H9 (cell line): ENCODE data around the gene AACS. TPM values are rescaled to one million over a fixed set of nuclear protein-coding genes. Genes with fewer than 3 reads are reported as not detected.

Experiments used
- DNase-seq: peaks from one replicate; pipeline ENCODE4 v3.0.0-alpha.2; 2017
- H2AFZ ChIP-seq: one replicate; pipeline ENCODE4 v1.6.1; 2013; ENCODE audit warnings: mild to moderate bottlenecking, low read length, control low read depth, moderate library complexity
- H2AK5ac ChIP-seq: 2 replicates; pipeline ENCODE4 v1.6.1; 2013; ENCODE audit warnings: low read length, control low read depth, mixed read lengths; ENCODE audit not compliant: insufficient read length
- H2BK120ac ChIP-seq: one replicate; pipeline ENCODE4 v1.6.1; 2013; ENCODE audit warnings: low read depth, mild to moderate bottlenecking, low read length, control low read depth, inconsistent platforms; ENCODE audit not compliant: poor library complexity, severe bottlenecking
- H2BK12ac ChIP-seq: 2 replicates; pipeline ENCODE4 v1.6.1; 2013; ENCODE audit warnings: low read length, control low read depth, mixed read lengths, low read depth; ENCODE audit not compliant: insufficient read length
- H2BK15ac ChIP-seq: 2 replicates; pipeline ENCODE4 v1.6.1; 2013; ENCODE audit warnings: low read depth, low read length, control low read depth
- H2BK20ac ChIP-seq: one replicate; pipeline ENCODE4 v1.6.1; 2013; ENCODE audit warnings: low read depth, mild to moderate bottlenecking, low read length, control low read depth, inconsistent platforms; ENCODE audit not compliant: poor library complexity, severe bottlenecking
- H2BK5ac ChIP-seq: 2 replicates; pipeline ENCODE4 v1.6.1; 2013; ENCODE audit warnings: low read length, control low read depth, mixed read lengths; ENCODE audit not compliant: insufficient read length
- H3K14ac ChIP-seq: 2 replicates; pipeline ENCODE4 v1.6.1; 2013; ENCODE audit warnings: low read length, control low read depth; ENCODE audit not compliant: insufficient read depth
- H3K18ac ChIP-seq: 2 replicates; pipeline ENCODE4 v1.6.1; 2013; ENCODE audit warnings: low read depth, mild to moderate bottlenecking, mixed read lengths, low read length, control low read depth; ENCODE audit not compliant: insufficient read length
- H3K23ac ChIP-seq: 2 replicates; pipeline ENCODE4 v1.6.1; 2013; ENCODE audit warnings: low read length, control low read depth, mixed read lengths, low read depth; ENCODE audit not compliant: insufficient read length
- H3K23me2 ChIP-seq: 2 replicates; pipeline ENCODE4 v1.6.1; 2013; ENCODE audit warnings: low read depth, mild to moderate bottlenecking, mixed read lengths, low read length, control low read depth; ENCODE audit not compliant: insufficient read length, poor library complexity, severe bottlenecking
- H3K27ac ChIP-seq: 2 replicates; pipeline ENCODE4 v1.5.1; 2013; ENCODE audit warnings: low read length, control low read depth, mixed read lengths, low read depth; ENCODE audit not compliant: insufficient read length
- H3K27me3 ChIP-seq: 2 replicates; pipeline ENCODE4 v1.6.1; 2013; ENCODE audit warnings: low read length, control low read depth, inconsistent platforms; ENCODE audit not compliant: insufficient read depth
- H3K4ac ChIP-seq: 2 replicates; pipeline ENCODE4 v1.6.1; 2013; ENCODE audit warnings: low read depth, mild to moderate bottlenecking, control low read depth, inconsistent platforms, low read length, moderate library complexity
- H3K4me1 ChIP-seq: 2 replicates; pipeline ENCODE4 v1.6.1; 2013; ENCODE audit warnings: low read length, control low read depth, inconsistent platforms; ENCODE audit not compliant: insufficient read depth
- H3K4me2 ChIP-seq: 2 replicates; pipeline ENCODE4 v1.6.1; 2013; ENCODE audit warnings: low read length, control low read depth, mixed read lengths; ENCODE audit not compliant: insufficient read length, insufficient read depth
- H3K56ac ChIP-seq: 2 replicates; pipeline ENCODE4 v1.6.1; 2013; ENCODE audit warnings: low read depth, mild to moderate bottlenecking, mixed read lengths, low read length, control low read depth; ENCODE audit not compliant: insufficient read length
- H3K79me1 ChIP-seq: 2 replicates; pipeline ENCODE4 v1.6.1; 2013; ENCODE audit warnings: low read depth, mild to moderate bottlenecking, moderate library complexity, low read length, control low read depth, inconsistent platforms; ENCODE audit not compliant: insufficient read depth, poor library complexity, severe bottlenecking
- H3K79me2 ChIP-seq: 2 replicates; pipeline ENCODE4 v1.6.1; 2013; ENCODE audit warnings: low read length, control low read depth, inconsistent platforms; ENCODE audit not compliant: insufficient read depth
- H3K9ac ChIP-seq: 2 replicates; pipeline ENCODE4 v1.6.1; 2013; ENCODE audit warnings: low read length, control low read depth, mixed read lengths; ENCODE audit not compliant: insufficient read length; ENCODE audit errors: extremely low read depth
- H3K9me3 ChIP-seq: one replicate; pipeline ENCODE4 v1.6.1; 2013; ENCODE audit warnings: low read depth, low read length, inconsistent platforms; ENCODE audit not compliant: control insufficient read depth
- H3T11ph ChIP-seq: one replicate; pipeline ENCODE4 v1.6.1; 2013; ENCODE audit warnings: mild to moderate bottlenecking, low read length, control low read depth, inconsistent platforms
- H4K20me1 ChIP-seq: one replicate; pipeline ENCODE4 v1.6.1; 2013; ENCODE audit not compliant: control insufficient read depth, insufficient read length, insufficient read depth
- H4K5ac ChIP-seq: 2 replicates; pipeline ENCODE4 v1.6.1; 2013; ENCODE audit warnings: low read depth, mild to moderate bottlenecking, mixed read lengths, low read length, control low read depth; ENCODE audit not compliant: insufficient read length
- H4K8ac ChIP-seq: replicated peaks from 2 replicates; pipeline ENCODE4 v1.6.1; 2013; ENCODE audit warnings: low read length, control low read depth, mixed read lengths, low read depth; ENCODE audit not compliant: insufficient read length
- H4K91ac ChIP-seq: 2 replicates; pipeline ENCODE4 v1.6.1; 2013; ENCODE audit warnings: low read depth, mild to moderate bottlenecking, moderate library complexity, mixed read lengths, low read length, control low read depth; ENCODE audit not compliant: insufficient read length
- H3K27ac Mint-ChIP-seq, 3 experiments: 2 replicates in 2 of 3; 3 replicates in 1 of 3; pipeline ENCODE4 v1.8.0; 2020 to 2021; ENCODE audit warnings: mixed read lengths in 3 of 3, mild to moderate bottlenecking in 1 of 3, moderate library complexity in 1 of 3
- H3K27me3 Mint-ChIP-seq: 2 replicates; pipeline ENCODE4 v1.8.0; 2021; ENCODE audit warnings: low read depth, mild to moderate bottlenecking, moderate library complexity, mixed read lengths
- H3K36me3 Mint-ChIP-seq, 3 experiments: 2 replicates in 2 of 3; 3 replicates in 1 of 3; pipeline ENCODE4 v1.8.0; 2020 to 2021; ENCODE audit warnings: low read depth in 3 of 3, mixed read lengths in 3 of 3; ENCODE audit not compliant: insufficient read depth in 1 of 3
- H3K4me1 Mint-ChIP-seq, 2 experiments: 2 replicates each; pipeline ENCODE4 v1.8.0; 2020; ENCODE audit warnings: mixed read lengths in 2 of 2
- H3K4me3 Mint-ChIP-seq, 2 experiments: 2 replicates in 1 of 2; 3 replicates in 1 of 2; pipeline ENCODE4 v1.8.0; 2020 to 2021; ENCODE audit warnings: mild to moderate bottlenecking in 2 of 2, mixed read lengths in 2 of 2, moderate library complexity in 1 of 2
- H3K9me3 Mint-ChIP-seq, 2 experiments: 2 replicates in 1 of 2; 3 replicates in 1 of 2; pipeline ENCODE4 v1.8.0; 2020; ENCODE audit warnings: mild to moderate bottlenecking in 2 of 2, mixed read lengths in 2 of 2, moderate library complexity in 1 of 2
- WGBS: extraction: QIAGEN DNeasy Blood & Tissue Kit; methylation state at CpG from one replicate; pipeline ENCODE4 v1.1.7; 2013; ENCODE audit warnings: missing lambda C conversion rate, low lambda C conversion rate, mixed read lengths; ENCODE audit not compliant: insufficient read length; ENCODE audit errors: extremely low coverage; 5-methylcytosine and 5-hydroxymethylcytosine counted together
- total RNA-seq: library from RNA; stranded (reverse); gene quantifications from 2 replicates; pipeline ENCODE4 v1.2.1, GENCODE V29; 2021
- TF ChIP-seq, protein P1 (sequence below): fragments of 200-600 bp; sonication (generic); conservative IDR thresholded peaks from 3 replicates; pipeline ENCODE4 v1.8.0; 2021; ENCODE audit warnings: antibody characterized with exemption, mild to moderate bottlenecking

The AACS gene
- total RNA-seq, 1 experiment from 2014 or later = 35.0 TPM

DNA sequence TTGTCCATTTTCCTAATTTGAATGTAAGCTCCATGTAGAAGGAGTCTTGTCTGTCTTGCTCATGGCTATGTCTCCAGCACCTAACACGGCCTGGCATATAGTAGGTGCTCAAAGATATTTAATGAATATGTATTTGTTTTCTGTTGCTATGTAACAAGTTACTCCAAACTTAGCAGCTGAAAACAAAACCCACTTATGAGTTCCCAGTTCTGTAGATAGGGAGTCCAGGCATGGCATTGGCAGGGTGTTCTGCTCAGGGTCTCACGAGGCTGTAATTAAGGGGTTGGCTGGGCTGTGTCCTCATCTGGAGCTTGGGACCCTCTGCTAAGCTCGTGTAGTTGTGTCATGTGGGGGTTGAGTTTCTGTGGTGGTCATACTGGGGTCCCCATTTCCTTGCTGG lies 106.0 kb downstream of the AACS start:
- H4K8ac ChIP-seq = no peak overlapping the region
- peaks cover 0 to 4% of the 10 kb centered on the region in 2 experiments; a peak in 1 of 4 replicates for H3K4me1 Mint-ChIP-seq
- H3K79me1 ChIP-seq = no peaks in the 10 kb centered on the region
- H4K5ac ChIP-seq = no peak overlapping the region
- no peak overlapping the region for H3K56ac ChIP-seq
- no peak overlapping the region for H2BK15ac ChIP-seq
- DNase-seq = no peak
- H3K79me2 ChIP-seq = no peaks in the 10 kb centered on the region
- H3K14ac ChIP-seq = no peak overlapping the region
- no peak overlapping the region for H3K4me2 ChIP-seq
- H2AFZ ChIP-seq = no peak overlapping the region
- no peaks in the 10 kb centered on the region; the same call in 1 of the 2 replicates for H3K27me3 ChIP-seq
- no peak overlapping the region for H3T11ph ChIP-seq
- no peak overlapping the region for H3K9ac ChIP-seq
- H3K27ac ChIP-seq = no peak overlapping the region
- H3K4ac ChIP-seq = no peak overlapping the region
- no peak overlapping the region for H2BK12ac ChIP-seq
- H2AK5ac ChIP-seq = no peak overlapping the region
- H3K23ac ChIP-seq = no peak overlapping the region
- H3K23me2 ChIP-seq = no peaks in the 10 kb centered on the region
- H3K27ac Mint-ChIP-seq = no peak overlapping the region
- no peak overlapping the region for H4K91ac ChIP-seq
- no peaks in the 10 kb centered on the region for H3K9me3 ChIP-seq
- no peak overlapping the region for H2BK120ac ChIP-seq
- H3K36me3 Mint-ChIP-seq = peaks cover 0 to 1% (median 0%) of the 10 kb centered on the region in 3 experiments; a peak in 1 of 7 replicates
- no peak overlapping the region for H2BK20ac ChIP-seq
- no peaks in the 10 kb centered on the region for H4K20me1 ChIP-seq
- TF ChIP-seq, protein P1, sequence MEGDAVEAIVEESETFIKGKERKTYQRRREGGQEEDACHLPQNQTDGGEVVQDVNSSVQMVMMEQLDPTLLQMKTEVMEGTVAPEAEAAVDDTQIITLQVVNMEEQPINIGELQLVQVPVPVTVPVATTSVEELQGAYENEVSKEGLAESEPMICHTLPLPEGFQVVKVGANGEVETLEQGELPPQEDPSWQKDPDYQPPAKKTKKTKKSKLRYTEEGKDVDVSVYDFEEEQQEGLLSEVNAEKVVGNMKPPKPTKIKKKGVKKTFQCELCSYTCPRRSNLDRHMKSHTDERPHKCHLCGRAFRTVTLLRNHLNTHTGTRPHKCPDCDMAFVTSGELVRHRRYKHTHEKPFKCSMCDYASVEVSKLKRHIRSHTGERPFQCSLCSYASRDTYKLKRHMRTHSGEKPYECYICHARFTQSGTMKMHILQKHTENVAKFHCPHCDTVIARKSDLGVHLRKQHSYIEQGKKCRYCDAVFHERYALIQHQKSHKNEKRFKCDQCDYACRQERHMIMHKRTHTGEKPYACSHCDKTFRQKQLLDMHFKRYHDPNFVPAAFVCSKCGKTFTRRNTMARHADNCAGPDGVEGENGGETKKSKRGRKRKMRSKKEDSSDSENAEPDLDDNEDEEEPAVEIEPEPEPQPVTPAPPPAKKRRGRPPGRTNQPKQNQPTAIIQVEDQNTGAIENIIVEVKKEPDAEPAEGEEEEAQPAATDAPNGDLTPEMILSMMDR = no peak
- H3K9me3 Mint-ChIP-seq = peaks cover 10 to 11% of the 10 kb centered on the region in 2 experiments
- no peak overlapping the region for H3K18ac ChIP-seq
- H3K4me1 ChIP-seq = no peaks in the 10 kb centered on the region
- no CpG with 5 or more reads among the region's 3 CpGs for WGBS
- H3K4me3 Mint-ChIP-seq = no peak overlapping the region
- peaks cover 22% of the 10 kb centered on the region for H3K27me3 Mint-ChIP-seq
- no peak overlapping the region for H2BK5ac ChIP-seq
